WTC11 (cell line): ENCODE results near the gene L1CAM. TPM values are rescaled to one million over a fixed set of nuclear protein-coding genes. Genes with fewer than 3 reads are reported as not detected.

Source experiments
- ATAC-seq: fragments of 200-7000 bp; cut with Tn5 transposase; 2 replicates; pipeline ENCODE4 v1.10.0; 2021; ENCODE audit warnings: mild to moderate bottlenecking, moderate library complexity
- CTCF ChIA-PET: fragments of 300-600 bp; sonication (Branson Sonifier 250); formaldehyde crosslinking; loops from one replicate; lab custom pipeline; 2021; ENCODE audit warnings: antibody characterized with exemption; lab: Charles Lee
- POLR2A ChIA-PET: fragments of 350-600 bp; sonication (Branson Sonifier 250); formaldehyde crosslinking; loops from one replicate; lab custom pipeline; 2021; ENCODE audit warnings: antibody characterized with exemption; lab: Charles Lee
- DNase-seq: peaks from one replicate; pipeline ENCODE4 v3.0.0; 2021; ENCODE audit warnings: low spot score
- H3K27ac Mint-ChIP-seq: 2 replicates; pipeline ENCODE4 v1.8.0; 2021; ENCODE audit warnings: mixed read lengths
- H3K27me3 Mint-ChIP-seq: 2 replicates; pipeline ENCODE4 v1.8.0; 2021; ENCODE audit warnings: low read depth, mild to moderate bottlenecking, moderate library complexity, mixed read lengths
- H3K36me3 Mint-ChIP-seq: 2 replicates; pipeline ENCODE4 v1.8.0; 2021; ENCODE audit warnings: mixed read lengths
- H3K4me1 Mint-ChIP-seq: 2 replicates; pipeline ENCODE4 v1.8.0; 2022; ENCODE audit warnings: mixed read lengths
- H3K4me3 Mint-ChIP-seq: 2 replicates; pipeline ENCODE4 v1.8.0; 2021; ENCODE audit warnings: mild to moderate bottlenecking, moderate library complexity, mixed read lengths
- H3K9me3 Mint-ChIP-seq: 2 replicates; pipeline ENCODE4 v1.8.0; 2021; ENCODE audit warnings: mixed read lengths
- AR ChIP-seq: fragments of 250-450 bp; sonication (Bioruptor Pico); IDR thresholded peaks from 2 replicates; pipeline ENCODE4 v1.9.0; 2021; ENCODE audit warnings: mild to moderate bottlenecking
- CREB1 ChIP-seq: sonication (generic); formaldehyde crosslinking; IDR thresholded peaks from 2 replicates; pipeline ENCODE4 v1.8.0; 2023; ENCODE audit warnings: mild to moderate bottlenecking, missing genetic modification reagents
- CTCF ChIP-seq: fragments of 200-600 bp; IDR thresholded peaks from 2 replicates; pipeline ENCODE4 v1.8.0; 2022; ENCODE audit warnings: antibody characterized with exemption
- E2F4 ChIP-seq: sonication (generic); formaldehyde crosslinking; IDR thresholded peaks from 2 replicates; pipeline ENCODE4 v1.8.1; 2022; ENCODE audit warnings: low read depth, mild to moderate bottlenecking, moderate library complexity, missing genetic modification reagents, borderline replicate concordance
- KAT7 ChIP-seq: sonication (generic); formaldehyde crosslinking; IDR thresholded peaks from 2 replicates; pipeline ENCODE4 v1.8.1; 2023; ENCODE audit warnings: missing genetic modification reagents, mild to moderate bottlenecking, borderline replicate concordance
- NR1H2 ChIP-seq: sonication (generic); formaldehyde crosslinking; IDR thresholded peaks from 2 replicates; pipeline ENCODE4 v1.9.0; 2021; ENCODE audit warnings: mild to moderate bottlenecking, moderate library complexity, missing genetic modification reagents
- SP1 ChIP-seq: sonication (generic); formaldehyde crosslinking; conservative IDR thresholded peaks from 2 replicates; pipeline ENCODE4 v1.8.1; 2022; ENCODE audit warnings: missing genetic modification reagents
- STAT6 ChIP-seq: sonication (generic); formaldehyde crosslinking; conservative IDR thresholded peaks from 2 replicates; pipeline ENCODE4 v1.8.1; 2023; ENCODE audit warnings: mild to moderate bottlenecking, low read depth, missing genetic modification reagents, moderate library complexity
- TEAD4 ChIP-seq: sonication (generic); formaldehyde crosslinking; IDR thresholded peaks from 2 replicates; pipeline ENCODE4 v1.8.0; 2022; ENCODE audit warnings: mild to moderate bottlenecking, missing genetic modification reagents
- ZNF232 ChIP-seq: sonication (generic); formaldehyde crosslinking; IDR thresholded peaks from 2 replicates; pipeline ENCODE4 v1.8.0; 2022; ENCODE audit warnings: mild to moderate bottlenecking, missing genetic modification reagents
- ZNF263 ChIP-seq: sonication (generic); formaldehyde crosslinking; IDR thresholded peaks from 2 replicates; pipeline ENCODE4 v1.8.1; 2022; ENCODE audit warnings: low read depth, mild to moderate bottlenecking, moderate library complexity, missing genetic modification reagents
- ZNF423 ChIP-seq: fragments of 250-450 bp; sonication (Bioruptor Pico); IDR thresholded peaks from 2 replicates; pipeline ENCODE4 v2.1.2; 2022; ENCODE audit warnings: mild to moderate bottlenecking, moderate library complexity
- total RNA-seq: library from RNA; stranded (reverse); gene quantifications from 3 replicates; pipeline ENCODE4 v1.2.3, GENCODE V29; 2021
- TF ChIP-seq, protein P1 (sequence below): sonication (generic); formaldehyde crosslinking; IDR thresholded peaks from 2 replicates; pipeline ENCODE4 v1.8.0; 2023; ENCODE audit warnings: missing genetic modification reagents
- TF ChIP-seq, protein P2 (sequence below): sonication (generic); formaldehyde crosslinking; IDR thresholded peaks from 2 replicates; pipeline ENCODE4 v1.8.1; 2023; ENCODE audit warnings: mild to moderate bottlenecking, missing genetic modification reagents, moderate library complexity
- TF ChIP-seq, protein P3 (sequence below): sonication (generic); formaldehyde crosslinking; IDR thresholded peaks from 2 replicates; pipeline ENCODE4 v1.8.0; 2023; ENCODE audit warnings: mild to moderate bottlenecking, missing genetic modification reagents

Gene L1CAM
- total RNA-seq, 1 experiment from 2014 or later, result 40.2 TPM

DNA sequence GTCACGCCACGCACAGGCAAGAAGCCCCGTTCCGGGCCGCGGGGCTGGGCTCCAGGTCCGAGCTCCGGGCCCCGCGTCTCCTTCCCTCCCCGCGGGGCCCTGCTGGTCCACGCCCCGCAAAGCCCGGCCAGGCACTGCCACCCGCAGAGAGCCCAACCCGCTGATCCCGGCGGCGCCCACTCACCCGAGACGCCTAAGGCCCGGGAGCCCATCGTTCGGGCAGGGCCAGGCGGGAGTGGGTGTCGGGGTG is 56.5 kb downstream of the L1CAM start (continued):
- TF ChIP-seq CTCF, result no peak
- no peak for TF ChIP-seq NR1H2
- no peak for TF ChIP-seq STAT6
- no peak for TF ChIP-seq E2F4 (CRISPR knock-in tag)
- TF ChIP-seq, protein P1, sequence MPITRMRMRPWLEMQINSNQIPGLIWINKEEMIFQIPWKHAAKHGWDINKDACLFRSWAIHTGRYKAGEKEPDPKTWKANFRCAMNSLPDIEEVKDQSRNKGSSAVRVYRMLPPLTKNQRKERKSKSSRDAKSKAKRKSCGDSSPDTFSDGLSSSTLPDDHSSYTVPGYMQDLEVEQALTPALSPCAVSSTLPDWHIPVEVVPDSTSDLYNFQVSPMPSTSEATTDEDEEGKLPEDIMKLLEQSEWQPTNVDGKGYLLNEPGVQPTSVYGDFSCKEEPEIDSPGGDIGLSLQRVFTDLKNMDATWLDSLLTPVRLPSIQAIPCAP (CRISPR knock-in tag), result no peak
- no peak for TF ChIP-seq AR (CRISPR knock-in tag)
- TF ChIP-seq, protein P2, sequence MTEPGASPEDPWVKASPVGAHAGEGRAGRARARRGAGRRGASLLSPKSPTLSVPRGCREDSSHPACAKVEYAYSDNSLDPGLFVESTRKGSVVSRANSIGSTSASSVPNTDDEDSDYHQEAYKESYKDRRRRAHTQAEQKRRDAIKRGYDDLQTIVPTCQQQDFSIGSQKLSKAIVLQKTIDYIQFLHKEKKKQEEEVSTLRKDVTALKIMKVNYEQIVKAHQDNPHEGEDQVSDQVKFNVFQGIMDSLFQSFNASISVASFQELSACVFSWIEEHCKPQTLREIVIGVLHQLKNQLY (CRISPR knock-in tag), result no peak
- TF ChIP-seq SP1 (CRISPR knock-in tag), result no peak
- no peak for TF ChIP-seq ZNF232
- TF ChIP-seq CREB1 (CRISPR knock-in tag), result no peak
- TF ChIP-seq ZNF263 (CRISPR knock-in tag), result no peak
- TF ChIP-seq ZNF423 (CRISPR knock-in tag), result no peak
- no peak for TF ChIP-seq KAT7 (CRISPR knock-in tag)

DNA sequence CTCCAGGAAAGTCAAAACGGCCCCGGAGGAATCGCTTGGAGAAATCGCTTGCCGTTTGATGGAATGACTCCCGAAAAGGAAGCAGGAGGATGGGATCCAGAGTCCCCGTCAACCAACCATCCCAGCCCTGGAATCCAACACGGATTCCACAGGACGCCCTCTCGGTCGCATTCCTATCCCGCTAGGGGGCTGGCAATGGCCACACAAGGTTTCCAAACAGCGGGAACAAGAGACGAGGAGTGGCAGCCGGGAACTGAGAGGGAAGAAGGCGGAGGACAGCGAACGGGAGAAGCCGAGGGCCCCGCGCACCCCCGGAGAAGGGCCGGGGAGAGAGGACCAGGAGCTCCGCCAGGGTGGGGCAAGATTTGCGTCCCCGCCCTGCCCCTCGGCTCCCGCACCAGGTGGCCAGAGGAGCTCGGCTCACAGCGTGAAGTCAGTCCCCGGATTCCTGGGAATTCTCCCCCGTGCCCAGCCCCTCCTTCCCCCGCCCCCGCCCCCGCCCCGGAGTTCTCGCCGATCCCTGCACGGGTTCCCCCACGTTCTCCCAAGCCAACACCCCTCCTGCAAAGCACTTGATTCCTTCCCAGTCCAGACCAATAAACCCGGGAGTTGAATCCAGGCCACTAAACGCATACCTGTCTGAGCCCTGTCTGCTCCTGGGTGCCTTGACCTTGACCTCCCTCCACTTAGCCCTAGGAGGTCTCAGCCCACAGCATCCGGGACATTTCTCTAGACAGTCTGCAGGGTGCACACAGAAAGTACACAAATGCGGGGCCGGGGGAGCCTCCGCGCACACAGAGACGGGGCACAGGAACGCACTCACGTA is 57.0 kb downstream of the L1CAM start:
- ChIA-PET POLR2A (interaction anchor here (0.7 kb wide), 1 partner anchor 97 kb away, joined by 3 read pairs; the partner anchor contains the start of gene ARHGAP4), CTCF (interaction anchor here (0.9 to 1.8 kb wide), 2 partner anchors 10 to 118 kb away, joined by 4 to 5 read pairs; no protein-coding TSS in a partner anchor)
- Mint-ChIP-seq H3K9me3 (no peaks in the 10 kb centered on the region), H3K4me1 (peaks cover 50% of the 10 kb centered on the region), H3K4me3 (peak overlapping the region; percentile 75), H3K36me3 (peaks cover 7% of the 10 kb centered on the region; the same call in 1 of the 2 replicates), H3K27me3 (peaks cover 3% of the 10 kb centered on the region; the same call in 1 of the 2 replicates), H3K27ac (peak overlapping the region; percentile 57)
- peak; percentile 41; the same call in 1 of the 2 replicates for TF ChIP-seq TEAD4 (CRISPR knock-in tag)
- TF ChIP-seq ZNF423 (CRISPR knock-in tag), result peak; percentile 43; the same call in 1 of the 2 replicates
- TF ChIP-seq, protein P3, sequence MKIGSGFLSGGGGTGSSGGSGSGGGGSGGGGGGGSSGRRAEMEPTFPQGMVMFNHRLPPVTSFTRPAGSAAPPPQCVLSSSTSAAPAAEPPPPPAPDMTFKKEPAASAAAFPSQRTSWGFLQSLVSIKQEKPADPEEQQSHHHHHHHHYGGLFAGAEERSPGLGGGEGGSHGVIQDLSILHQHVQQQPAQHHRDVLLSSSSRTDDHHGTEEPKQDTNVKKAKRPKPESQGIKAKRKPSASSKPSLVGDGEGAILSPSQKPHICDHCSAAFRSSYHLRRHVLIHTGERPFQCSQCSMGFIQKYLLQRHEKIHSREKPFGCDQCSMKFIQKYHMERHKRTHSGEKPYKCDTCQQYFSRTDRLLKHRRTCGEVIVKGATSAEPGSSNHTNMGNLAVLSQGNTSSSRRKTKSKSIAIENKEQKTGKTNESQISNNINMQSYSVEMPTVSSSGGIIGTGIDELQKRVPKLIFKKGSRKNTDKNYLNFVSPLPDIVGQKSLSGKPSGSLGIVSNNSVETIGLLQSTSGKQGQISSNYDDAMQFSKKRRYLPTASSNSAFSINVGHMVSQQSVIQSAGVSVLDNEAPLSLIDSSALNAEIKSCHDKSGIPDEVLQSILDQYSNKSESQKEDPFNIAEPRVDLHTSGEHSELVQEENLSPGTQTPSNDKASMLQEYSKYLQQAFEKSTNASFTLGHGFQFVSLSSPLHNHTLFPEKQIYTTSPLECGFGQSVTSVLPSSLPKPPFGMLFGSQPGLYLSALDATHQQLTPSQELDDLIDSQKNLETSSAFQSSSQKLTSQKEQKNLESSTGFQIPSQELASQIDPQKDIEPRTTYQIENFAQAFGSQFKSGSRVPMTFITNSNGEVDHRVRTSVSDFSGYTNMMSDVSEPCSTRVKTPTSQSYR (CRISPR knock-in tag), result no peak
- DNase-seq (peak; percentile 65), ATAC-seq (peak; percentile 33)
